ENCODE measurements around the gene RALGPS1.

Gene RALGPS1

GRCh38 chr9:127059030-127059429 is 144.4 kb downstream of the RALGPS1 start:
- TF ChIP-seq, protein P1, sequence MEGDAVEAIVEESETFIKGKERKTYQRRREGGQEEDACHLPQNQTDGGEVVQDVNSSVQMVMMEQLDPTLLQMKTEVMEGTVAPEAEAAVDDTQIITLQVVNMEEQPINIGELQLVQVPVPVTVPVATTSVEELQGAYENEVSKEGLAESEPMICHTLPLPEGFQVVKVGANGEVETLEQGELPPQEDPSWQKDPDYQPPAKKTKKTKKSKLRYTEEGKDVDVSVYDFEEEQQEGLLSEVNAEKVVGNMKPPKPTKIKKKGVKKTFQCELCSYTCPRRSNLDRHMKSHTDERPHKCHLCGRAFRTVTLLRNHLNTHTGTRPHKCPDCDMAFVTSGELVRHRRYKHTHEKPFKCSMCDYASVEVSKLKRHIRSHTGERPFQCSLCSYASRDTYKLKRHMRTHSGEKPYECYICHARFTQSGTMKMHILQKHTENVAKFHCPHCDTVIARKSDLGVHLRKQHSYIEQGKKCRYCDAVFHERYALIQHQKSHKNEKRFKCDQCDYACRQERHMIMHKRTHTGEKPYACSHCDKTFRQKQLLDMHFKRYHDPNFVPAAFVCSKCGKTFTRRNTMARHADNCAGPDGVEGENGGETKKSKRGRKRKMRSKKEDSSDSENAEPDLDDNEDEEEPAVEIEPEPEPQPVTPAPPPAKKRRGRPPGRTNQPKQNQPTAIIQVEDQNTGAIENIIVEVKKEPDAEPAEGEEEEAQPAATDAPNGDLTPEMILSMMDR (IDR thresholded peaks at IDR 0.05): no peak
- no peaks in the 10 kb centered on the region for H3K36me3 ChIP-seq
- H3K4me3 ChIP-seq (ENCODE audit: low read depth in 1 of 2, low read length in 1 of 2): no peak overlapping the region
- H3K9me3 ChIP-seq: no peaks in the 10 kb centered on the region
- peaks cover 0 to 5% of the 10 kb centered on the region in 2 experiments for H3K4me1 ChIP-seq (ENCODE audit: control insufficient read depth in 1 of 2, insufficient read depth in 1 of 2, low read depth in 1 of 2, low read length in 1 of 2)
- H3K27me3 ChIP-seq: no peaks in the 10 kb centered on the region
- no peak overlapping the region for H3K27ac ChIP-seq

- no peak overlapping the region for H3K4me3 ChIP-seq (ENCODE audit: low read depth in 1 of 2, low read length in 1 of 2)
- H3K27ac ChIP-seq: no peak overlapping the region
- H3K4me1 ChIP-seq (ENCODE audit: control insufficient read depth in 1 of 2, insufficient read depth in 1 of 2, low read depth in 1 of 2, low read length in 1 of 2): peaks cover 0 to 5% of the 10 kb centered on the region in 2 experiments
- no peaks in the 10 kb centered on the region for H3K9me3 ChIP-seq
- TF ChIP-seq, protein P1 (IDR thresholded peaks at IDR 0.05): no peak
- no peaks in the 10 kb centered on the region for H3K27me3 ChIP-seq
- H3K36me3 ChIP-seq: no peaks in the 10 kb centered on the region
Observed at GRCh38 chr9:127059765-127060361, 145.3 kb downstream of the RALGPS1 start.

DNA sequence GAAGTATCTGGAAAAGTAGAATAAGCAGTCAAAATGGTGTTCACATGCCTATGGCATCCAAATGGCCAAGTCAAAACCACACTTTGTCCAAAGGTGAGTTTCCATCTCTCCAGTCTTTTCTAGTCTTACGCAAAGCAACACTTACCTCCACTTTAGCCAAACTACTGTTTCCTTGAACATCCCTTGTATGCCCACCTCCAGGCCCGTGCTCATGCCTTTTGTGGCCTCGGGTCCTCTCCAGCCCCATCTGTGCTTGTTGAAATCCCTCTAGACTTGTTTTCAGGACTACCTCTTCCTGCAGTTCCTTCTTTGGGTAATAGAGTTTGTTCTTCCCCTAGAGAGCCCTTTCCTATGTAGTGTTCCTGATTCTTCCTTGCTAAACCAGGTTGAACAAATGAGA is 146.8 kb downstream of the RALGPS1 start:
- no peaks in the 10 kb centered on the region for H3K36me3 ChIP-seq
- H3K27ac ChIP-seq: no peak overlapping the region
- TF ChIP-seq, protein P1 (IDR thresholded peaks at IDR 0.05): no peak
- H3K27me3 ChIP-seq: no peaks in the 10 kb centered on the region
- no peak overlapping the region for H3K4me3 ChIP-seq (ENCODE audit: low read depth in 1 of 2, low read length in 1 of 2)
- H3K9me3 ChIP-seq: no peaks in the 10 kb centered on the region
- peaks cover 0 to 5% of the 10 kb centered on the region in 2 experiments for H3K4me1 ChIP-seq (ENCODE audit: control insufficient read depth in 1 of 2, insufficient read depth in 1 of 2, low read depth in 1 of 2, low read length in 1 of 2)

DNA sequence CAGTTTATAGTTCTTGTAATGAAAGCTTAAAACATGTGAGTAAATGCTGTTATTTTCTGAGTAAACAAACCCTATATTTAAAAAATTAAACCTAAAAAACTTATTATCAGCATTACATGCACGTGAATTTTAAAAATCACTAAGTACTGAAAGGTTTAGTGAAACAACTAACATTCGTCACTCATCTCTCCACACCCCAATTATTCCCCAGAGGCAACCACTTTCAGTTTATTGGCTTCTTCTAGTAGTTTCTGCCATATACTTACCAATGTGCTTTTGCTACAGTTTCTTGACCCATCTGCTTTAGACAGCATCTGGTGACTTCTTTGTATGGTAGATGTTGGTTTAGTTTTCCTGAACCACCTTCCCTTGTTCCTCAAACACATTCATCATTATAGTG is 149.8 kb downstream of the RALGPS1 start:
- Histone ChIP-seq H3K36me3 (peaks cover 3% of the 10 kb centered on the region), H3K9me3 (no peaks in the 10 kb centered on the region), H3K4me1 (ENCODE audit: control insufficient read depth in 1 of 2, insufficient read depth in 1 of 2, low read depth in 1 of 2, low read length in 1 of 2) (peaks cover 0 to 5% of the 10 kb centered on the region in 2 experiments), H3K27me3 (no peaks in the 10 kb centered on the region), H3K4me3 (ENCODE audit: low read depth in 1 of 2, low read length in 1 of 2) (no peak overlapping the region), H3K27ac (no peak overlapping the region)
- TF ChIP-seq, protein P1 (IDR thresholded peaks at IDR 0.05): no peak

- no peaks in the 10 kb centered on the region for H3K9me3 ChIP-seq
Observed at GRCh38 chr9:127065592-127065991, 151.0 kb downstream of the RALGPS1 start.

More at GRCh38 chr9:127065592-127065991, 151.0 kb downstream of the RALGPS1 start:
- TF ChIP-seq, protein P1 (IDR thresholded peaks at IDR 0.05): no peak
- Histone ChIP-seq H3K36me3 (peaks cover 10% of the 10 kb centered on the region), H3K27me3 (no peaks in the 10 kb centered on the region), H3K4me1 (ENCODE audit: control insufficient read depth in 1 of 2, insufficient read depth in 1 of 2, low read depth in 1 of 2, low read length in 1 of 2) (peaks cover 0 to 5% of the 10 kb centered on the region in 2 experiments), H3K4me3 (ENCODE audit: low read depth in 1 of 2, low read length in 1 of 2) (no peak overlapping the region), H3K27ac (no peak overlapping the region)
